HCT116 (cell line): ENCODE measurements around the gene WDR70. TPM values are rescaled to one million over a fixed set of nuclear protein-coding genes. Genes with fewer than 3 reads are reported as not detected.

Experiments
- ATAC-seq: fragments of 200-7000 bp; cut with Tn5 transposase; 2 replicates; pipeline ENCODE4 v1.9.1; 2020; ENCODE audit warnings: mild to moderate bottlenecking, moderate library complexity
- BruUV-seq: library from RNA; stranded (reverse); fragments of 400-500 nt; replicated peaks from 2 replicates; lab custom pipeline; 2021; lab: Mats Ljungman, UMichigan
- CTCF ChIA-PET: fragments of 300-600 bp; sonication (Branson Sonifier 250); formaldehyde crosslinking; loops from one replicate; lab custom pipeline; 2021; ENCODE audit warnings: antibody characterized with exemption; lab: Charles Lee
- POLR2A ChIA-PET: fragments of 300-600, 350-600 bp; sonication (Branson Sonifier 250); formaldehyde crosslinking; loops from one replicate; lab custom pipeline; 2021; ENCODE audit warnings: antibody characterized with exemption; lab: Charles Lee
- RAD21 ChIA-PET, 2 experiments: fragments of 300-600 bp; sonication (Branson Sonifier 250); formaldehyde crosslinking; loops; one replicate each; lab custom pipeline; 2023; ENCODE audit warnings: low total read pairs in 2 of 2; ENCODE audit not compliant: uncharacterized antibody in 2 of 2, unreplicated experiment in 2 of 2, low non-redundant PET in 1 of 2; lab: Charles Lee
- DNase-seq: peaks from one replicate; pipeline ENCODE4 v3.0.0-alpha.2; 2010; ENCODE audit warnings: low read depth, low spot score
- H2AFZ ChIP-seq: fragments of 200-600 bp; shearing (Covaris generic), sonication (generic); 2 replicates; pipeline ENCODE4 v1.6.1; 2017; ENCODE audit warnings: low read depth, mixed run types, mixed read lengths, antibody characterized with exemption, low read length; ENCODE audit not compliant: poor library complexity, severe bottlenecking
- H3K27ac ChIP-seq: 2 replicates; pipeline ENCODE4 v1.5.1; 2012; ENCODE audit warnings: low read depth, low read length
- H3K27me3 ChIP-seq: fragments of 200-600 bp; sonication (generic); 2 replicates; pipeline ENCODE4 v1.6.1; 2016; ENCODE audit warnings: mixed run types, low read length, mixed read lengths; ENCODE audit not compliant: insufficient read depth
- H3K36me3 ChIP-seq, 2 experiments: fragments of 200-500 bp in 1 of 2; fragments of 200-600 bp in 1 of 2; sonication (Bioruptor generic) in 1 of 2; sonication (generic) in 1 of 2; 2 replicates each; pipeline versions ENCODE4 v1.5.1 to v1.6.1; 2014 to 2016; ENCODE audit warnings: low read length in 2 of 2, inconsistent platforms in 1 of 2, mixed read lengths in 1 of 2, mixed run types in 1 of 2; ENCODE audit not compliant: insufficient read depth in 2 of 2, control insufficient read depth in 1 of 2
- H3K4me1 ChIP-seq, 2 experiments: fragments of 200-600 bp in 1 of 2; sonication (generic) in 1 of 2; 2 replicates each; pipeline versions ENCODE4 v1.5.1 to v1.6.1; 2012 to 2017; ENCODE audit warnings: low read length in 2 of 2, inconsistent platforms in 1 of 2, mild to moderate bottlenecking in 1 of 2, mixed read lengths in 1 of 2, mixed run types in 1 of 2, moderate library complexity in 1 of 2; ENCODE audit not compliant: insufficient read depth in 2 of 2, control insufficient read depth in 1 of 2
- H3K4me2 ChIP-seq: fragments of 200-600 bp; sonication (generic); 2 replicates; pipeline ENCODE4 v1.6.1; 2017; ENCODE audit warnings: mixed run types, low read length, mixed read lengths
- H3K4me3 ChIP-seq, 2 experiments: fragments of 200-600 bp in 1 of 2; sonication (generic) in 1 of 2; replicated peaks in 1 of 2; 2 replicates each; pipeline ENCODE4 v1.5.1; 2011 to 2016; ENCODE audit warnings: low read length in 2 of 2, control low read depth in 1 of 2, low read depth in 1 of 2, mild to moderate bottlenecking in 1 of 2, mixed read lengths in 1 of 2, mixed run types in 1 of 2
- H3K79me2 ChIP-seq: fragments of 200-600 bp; sonication (generic); 2 replicates; pipeline ENCODE4 v1.6.1; 2017; ENCODE audit warnings: mild to moderate bottlenecking, mixed run types, low read length, moderate library complexity, mixed read lengths; ENCODE audit not compliant: insufficient read depth
- H3K9ac ChIP-seq: fragments of 200-600 bp; sonication (generic); 2 replicates; pipeline ENCODE4 v1.6.1; 2016; ENCODE audit warnings: low read length, mixed read lengths
- H3K9me2 ChIP-seq: fragments of 200-600 bp; sonication (generic), shearing (Covaris generic); 2 replicates; pipeline ENCODE4 v1.6.1; 2017; ENCODE audit warnings: mixed run types, mild to moderate bottlenecking, moderate library complexity; ENCODE audit not compliant: insufficient read depth
- H3K9me3 ChIP-seq, 2 experiments: fragments of 200-500 bp in 1 of 2; fragments of 200-600 bp in 1 of 2; sonication (Bioruptor generic) in 1 of 2; sonication (generic) in 1 of 2; 2 replicates each; pipeline ENCODE4 v1.6.1; 2014 to 2017; ENCODE audit warnings: low read length in 2 of 2, mixed read lengths in 2 of 2, inconsistent platforms in 1 of 2, low read depth in 1 of 2, mild to moderate bottlenecking in 1 of 2, mixed run types in 1 of 2, moderate library complexity in 1 of 2; ENCODE audit not compliant: control insufficient read depth in 1 of 2, insufficient read depth in 1 of 2
- H4K20me1 ChIP-seq: fragments of 200-600 bp; sonication (generic), shearing (Covaris generic); 2 replicates; pipeline ENCODE4 v1.6.1; 2017; ENCODE audit warnings: mixed run types, mild to moderate bottlenecking, moderate library complexity; ENCODE audit not compliant: insufficient read depth
- CBX3 ChIP-seq: IDR thresholded peaks from 2 replicates; pipeline ENCODE4 v1.6.1; 2012; ENCODE audit warnings: low read depth
- CEBPB ChIP-seq: IDR thresholded peaks from 2 replicates; pipeline ENCODE4 v1.6.1; 2012; ENCODE audit warnings: low read depth
- EGR1 ChIP-seq: IDR thresholded peaks from 2 replicates; pipeline ENCODE4 v1.6.1; 2012; ENCODE audit warnings: low read depth
- ELF1 ChIP-seq: IDR thresholded peaks from 2 replicates; pipeline ENCODE4 v1.6.1; 2012; ENCODE audit warnings: low read depth, borderline replicate concordance
- EZH2 ChIP-seq: fragments of 200-600 bp; sonication (generic); IDR thresholded peaks from 2 replicates; pipeline ENCODE4 v1.6.1; 2017; ENCODE audit warnings: antibody characterized with exemption, mixed run types
- EZH2phosphoT487 ChIP-seq: fragments of 200-600 bp; IDR thresholded peaks from 2 replicates; pipeline ENCODE4 v1.6.1; 2018; ENCODE audit warnings: antibody characterized with exemption, borderline replicate concordance
- FOSL1 ChIP-seq: IDR thresholded peaks from 2 replicates; pipeline ENCODE4 v1.6.1; 2012; ENCODE audit warnings: low read depth
- JUND ChIP-seq: IDR thresholded peaks from 2 replicates; pipeline ENCODE4 v1.6.1; 2012
- POLR2A ChIP-seq: IDR thresholded peaks from 2 replicates; pipeline ENCODE4 v1.7.0; 2011; ENCODE audit warnings: borderline replicate concordance; ENCODE audit not compliant: insufficient read depth, insufficient read length; ENCODE audit errors: extremely low read depth
- RAD21 ChIP-seq: IDR thresholded peaks from 2 replicates; pipeline ENCODE4 v1.6.1; 2012; ENCODE audit warnings: low read depth, mild to moderate bottlenecking
- SIN3A ChIP-seq: IDR thresholded peaks from 2 replicates; pipeline ENCODE4 v1.6.1; 2012; ENCODE audit warnings: low read depth
- SP1 ChIP-seq: IDR thresholded peaks from 2 replicates; pipeline ENCODE4 v1.6.1; 2012; ENCODE audit warnings: low read depth
- SRF ChIP-seq: IDR thresholded peaks from 2 replicates; pipeline ENCODE4 v1.6.1; 2012; ENCODE audit warnings: low read depth
- TCF7L2 ChIP-seq: IDR thresholded peaks from 2 replicates; pipeline ENCODE4 v1.7.0; 2011; ENCODE audit warnings: borderline replicate concordance, inconsistent platforms; ENCODE audit not compliant: insufficient read depth, insufficient read length; ENCODE audit errors: extremely low read depth
- YY1 ChIP-seq: IDR thresholded peaks from 2 replicates; pipeline ENCODE4 v1.6.1; 2011; ENCODE audit warnings: low read length, low read depth, moderate library complexity, mild to moderate bottlenecking; ENCODE audit not compliant: insufficient replicate concordance; ENCODE audit errors: extremely low read depth
- ZNF274 ChIP-seq: fragments of 200-500 bp; sonication (Bioruptor generic); IDR thresholded peaks from 2 replicates; pipeline ENCODE4 v1.6.1; 2014; ENCODE audit warnings: mild to moderate bottlenecking, low read depth, low read length, inconsistent platforms
- intact Hi-C: fragments of 100-400 bp; cut with micrococcal nuclease; formaldehyde crosslinking; loops from 2 replicates; pipeline ENCODE4 v1.10.0; 2022
- total RNA-seq: library from RNA; stranded (reverse); gene quantifications from one replicate; pipeline ENCODE4 v1.2.1, GENCODE V29; 2021; ENCODE audit not compliant: unreplicated experiment
- TF ChIP-seq, protein P1 (sequence below): IDR thresholded peaks from 2 replicates; pipeline ENCODE4 v1.6.1; 2012
- TF ChIP-seq, protein P2 (sequence below): IDR thresholded peaks from 2 replicates; pipeline ENCODE4 v1.6.1; 2012
- TF ChIP-seq, protein P3 (sequence below): IDR thresholded peaks from 2 replicates; pipeline ENCODE4 v1.6.1; 2012; ENCODE audit warnings: low read depth

Gene WDR70
- total RNA-seq, 1 experiment from 2014 or later: 31.1 TPM

DNA sequence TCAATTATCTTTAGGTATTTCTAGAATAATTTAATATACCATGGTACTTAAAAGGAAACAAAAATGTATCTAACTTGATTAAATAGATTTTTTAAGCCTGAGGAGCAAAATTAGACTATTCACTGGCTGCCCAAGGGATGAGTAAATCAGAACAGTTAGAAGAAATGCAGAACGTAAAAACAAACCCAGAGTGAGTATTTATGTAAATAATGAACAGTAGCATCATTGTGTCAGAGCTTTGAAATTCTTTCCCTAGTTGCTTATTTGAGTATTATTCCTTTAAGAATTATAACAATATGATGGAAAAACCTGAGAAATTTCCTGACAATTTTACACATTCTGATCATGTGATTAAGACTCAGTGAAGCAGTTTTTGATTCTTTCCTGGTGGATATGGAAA, 259.8 kb downstream of the WDR70 start:
- intact Hi-C loops: no loop called here
- RAD21 ChIA-PET: no interaction called here

DNA sequence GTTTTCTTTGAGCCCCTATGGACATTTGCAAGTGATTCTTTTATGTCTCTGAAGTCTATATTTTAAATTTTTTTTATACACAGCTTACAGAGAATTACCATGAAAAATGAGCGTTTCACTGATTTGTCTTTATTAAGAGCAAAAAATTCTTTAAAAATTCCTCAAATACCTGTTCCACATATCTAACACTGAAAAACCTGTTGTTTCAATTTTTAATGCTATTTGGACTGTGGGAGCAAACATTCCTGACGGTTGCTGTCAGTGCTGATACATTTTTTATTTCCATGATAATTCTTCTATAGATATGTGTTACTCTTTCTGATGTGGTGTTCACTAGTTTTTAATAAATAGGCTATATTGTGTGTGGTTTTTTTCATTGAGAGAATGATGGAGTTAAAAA, 261.0 kb downstream of the WDR70 start:
- Histone ChIP-seq H3K27ac (no peak overlapping the region), H4K20me1 (no peaks in the 10 kb centered on the region), H3K9ac (no peak overlapping the region), H2AFZ (no peak overlapping the region), H3K4me1 (peaks cover 4% of the 10 kb centered on the region in 2 experiments; a peak in 2 of 4 replicates), H3K9me3 (no peaks in the 10 kb centered on the region), H3K4me3 (no peak overlapping the region), H3K79me2 (no peaks in the 10 kb centered on the region), H3K4me2 (no peak overlapping the region), H3K27me3 (no peaks in the 10 kb centered on the region), H3K9me2 (no peaks in the 10 kb centered on the region), H3K36me3 (no peaks in the 10 kb centered on the region)
- intact Hi-C loops: no loop called here
- CTCF ChIA-PET: no interaction called here
- BruUV-seq: no TSS peak
- ATAC-seq (no peak), DNase-seq (no peak)
- RAD21 ChIA-PET: no interaction called here
- POLR2A ChIA-PET: no interaction called here
- TF ChIP-seq, protein P1, sequence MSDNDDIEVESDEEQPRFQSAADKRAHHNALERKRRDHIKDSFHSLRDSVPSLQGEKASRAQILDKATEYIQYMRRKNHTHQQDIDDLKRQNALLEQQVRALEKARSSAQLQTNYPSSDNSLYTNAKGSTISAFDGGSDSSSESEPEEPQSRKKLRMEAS: no peak
- TF ChIP-seq YY1: no peak
- TF ChIP-seq ELF1: no peak
- no peak for TF ChIP-seq CEBPB
- no peak for TF ChIP-seq ZNF274
- no peak for TF ChIP-seq CBX3
- TF ChIP-seq EZH2phosphoT487: no peak
- TF ChIP-seq, protein P2, sequence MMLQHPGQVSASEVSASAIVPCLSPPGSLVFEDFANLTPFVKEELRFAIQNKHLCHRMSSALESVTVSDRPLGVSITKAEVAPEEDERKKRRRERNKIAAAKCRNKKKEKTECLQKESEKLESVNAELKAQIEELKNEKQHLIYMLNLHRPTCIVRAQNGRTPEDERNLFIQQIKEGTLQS: no peak
- no peak for TF ChIP-seq RAD21
- no peak for TF ChIP-seq JUND
- no peak for TF ChIP-seq POLR2A
- TF ChIP-seq TCF7L2: no peak
- TF ChIP-seq SRF: no peak
- TF ChIP-seq EGR1: no peak
- TF ChIP-seq SP1: no peak
- TF ChIP-seq FOSL1: no peak
- TF ChIP-seq, protein P3, sequence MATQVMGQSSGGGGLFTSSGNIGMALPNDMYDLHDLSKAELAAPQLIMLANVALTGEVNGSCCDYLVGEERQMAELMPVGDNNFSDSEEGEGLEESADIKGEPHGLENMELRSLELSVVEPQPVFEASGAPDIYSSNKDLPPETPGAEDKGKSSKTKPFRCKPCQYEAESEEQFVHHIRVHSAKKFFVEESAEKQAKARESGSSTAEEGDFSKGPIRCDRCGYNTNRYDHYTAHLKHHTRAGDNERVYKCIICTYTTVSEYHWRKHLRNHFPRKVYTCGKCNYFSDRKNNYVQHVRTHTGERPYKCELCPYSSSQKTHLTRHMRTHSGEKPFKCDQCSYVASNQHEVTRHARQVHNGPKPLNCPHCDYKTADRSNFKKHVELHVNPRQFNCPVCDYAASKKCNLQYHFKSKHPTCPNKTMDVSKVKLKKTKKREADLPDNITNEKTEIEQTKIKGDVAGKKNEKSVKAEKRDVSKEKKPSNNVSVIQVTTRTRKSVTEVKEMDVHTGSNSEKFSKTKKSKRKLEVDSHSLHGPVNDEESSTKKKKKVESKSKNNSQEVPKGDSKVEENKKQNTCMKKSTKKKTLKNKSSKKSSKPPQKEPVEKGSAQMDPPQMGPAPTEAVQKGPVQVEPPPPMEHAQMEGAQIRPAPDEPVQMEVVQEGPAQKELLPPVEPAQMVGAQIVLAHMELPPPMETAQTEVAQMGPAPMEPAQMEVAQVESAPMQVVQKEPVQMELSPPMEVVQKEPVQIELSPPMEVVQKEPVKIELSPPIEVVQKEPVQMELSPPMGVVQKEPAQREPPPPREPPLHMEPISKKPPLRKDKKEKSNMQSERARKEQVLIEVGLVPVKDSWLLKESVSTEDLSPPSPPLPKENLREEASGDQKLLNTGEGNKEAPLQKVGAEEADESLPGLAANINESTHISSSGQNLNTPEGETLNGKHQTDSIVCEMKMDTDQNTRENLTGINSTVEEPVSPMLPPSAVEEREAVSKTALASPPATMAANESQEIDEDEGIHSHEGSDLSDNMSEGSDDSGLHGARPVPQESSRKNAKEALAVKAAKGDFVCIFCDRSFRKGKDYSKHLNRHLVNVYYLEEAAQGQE: no peak
- TF ChIP-seq SIN3A: no peak

More for the DNA sequence above, 259.8 kb downstream of the WDR70 start:
- ATAC-seq (no peak), DNase-seq (no peak)
- ChIA-PET POLR2A (no interaction called here), CTCF (no interaction called here)
- Histone ChIP-seq H3K79me2 (no peaks in the 10 kb centered on the region), H3K27me3 (no peaks in the 10 kb centered on the region), H3K4me3 (no peak overlapping the region), H3K4me2 (no peak overlapping the region), H3K27ac (no peak overlapping the region), H3K9ac (no peak overlapping the region), H4K20me1 (no peaks in the 10 kb centered on the region), H3K9me3 (no peaks in the 10 kb centered on the region), H3K36me3 (no peaks in the 10 kb centered on the region), H3K4me1 (peaks cover 4% of the 10 kb centered on the region in 2 experiments; a peak in 2 of 4 replicates), H3K9me2 (no peaks in the 10 kb centered on the region), H2AFZ (no peak overlapping the region)
- no TSS peak for BruUV-seq
- TF ChIP-seq EZH2 (no peak), RAD21 (no peak)
